ENCODE data around the gene SVOP. TPM values are rescaled to one million over a fixed set of nuclear protein-coding genes. Genes with fewer than 3 reads are reported as not detected.

The SVOP gene
- total and polyA plus RNA-seq, 2 of the 4 experiments (the other 2 are of a cell fraction) = not detected

DNA sequence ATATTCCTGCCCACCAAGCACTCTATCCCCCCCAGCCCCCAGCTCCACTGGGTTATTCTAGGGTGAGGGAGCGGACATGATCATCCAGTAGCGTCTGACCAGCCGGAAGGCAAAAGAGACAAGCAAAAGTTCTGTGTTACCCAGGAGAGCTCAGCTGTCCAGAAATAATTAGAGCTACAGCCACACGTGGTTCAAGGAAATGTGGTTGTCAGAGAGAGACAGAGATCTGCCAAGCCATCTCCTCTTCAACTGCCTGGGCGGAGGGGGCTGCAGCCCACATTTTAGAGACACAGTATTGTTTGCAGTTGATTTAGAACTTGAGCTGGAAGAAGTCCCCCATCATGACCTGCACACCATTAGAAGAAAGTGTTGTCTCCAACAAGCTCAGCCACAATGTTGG is 110.5 kb downstream of the SVOP start:
- no peak for ATAC-seq (ENCODE audit: low read depth)
- TF ChIP-seq MXI1 (IDR thresholded peaks at IDR 0.05; ENCODE audit: borderline replicate concordance, low read depth, low read length) (no peak), SMC3 (IDR thresholded peaks at IDR 0.05; ENCODE audit: low read depth, low read length) (no peak), CHD1 (IDR thresholded peaks at IDR 0.05; ENCODE audit: low read depth, low read length) (no peak), RAD21 (IDR thresholded peaks at IDR 0.05; ENCODE audit: low read length) (no peak), FOS (IDR thresholded peaks at IDR 0.05; ENCODE audit: low read depth, low read length) (no peak), MAZ (IDR thresholded peaks at IDR 0.05; ENCODE audit: borderline replicate concordance, low read depth, low read length) (no peak), CEBPB (IDR thresholded peaks at IDR 0.05; ENCODE audit: low read depth, low read length) (no peak), POLR2A (IDR thresholded peaks at IDR 0.05; ENCODE audit: low read depth, low read length) (no peak), RFX5 (IDR thresholded peaks at IDR 0.05; ENCODE audit: low read depth, low read length) (no peak), USF2 (IDR thresholded peaks at IDR 0.05; ENCODE audit: low read depth, low read length) (no peak)
- TF ChIP-seq, protein P1, sequence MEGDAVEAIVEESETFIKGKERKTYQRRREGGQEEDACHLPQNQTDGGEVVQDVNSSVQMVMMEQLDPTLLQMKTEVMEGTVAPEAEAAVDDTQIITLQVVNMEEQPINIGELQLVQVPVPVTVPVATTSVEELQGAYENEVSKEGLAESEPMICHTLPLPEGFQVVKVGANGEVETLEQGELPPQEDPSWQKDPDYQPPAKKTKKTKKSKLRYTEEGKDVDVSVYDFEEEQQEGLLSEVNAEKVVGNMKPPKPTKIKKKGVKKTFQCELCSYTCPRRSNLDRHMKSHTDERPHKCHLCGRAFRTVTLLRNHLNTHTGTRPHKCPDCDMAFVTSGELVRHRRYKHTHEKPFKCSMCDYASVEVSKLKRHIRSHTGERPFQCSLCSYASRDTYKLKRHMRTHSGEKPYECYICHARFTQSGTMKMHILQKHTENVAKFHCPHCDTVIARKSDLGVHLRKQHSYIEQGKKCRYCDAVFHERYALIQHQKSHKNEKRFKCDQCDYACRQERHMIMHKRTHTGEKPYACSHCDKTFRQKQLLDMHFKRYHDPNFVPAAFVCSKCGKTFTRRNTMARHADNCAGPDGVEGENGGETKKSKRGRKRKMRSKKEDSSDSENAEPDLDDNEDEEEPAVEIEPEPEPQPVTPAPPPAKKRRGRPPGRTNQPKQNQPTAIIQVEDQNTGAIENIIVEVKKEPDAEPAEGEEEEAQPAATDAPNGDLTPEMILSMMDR (conservative IDR thresholded peaks at IDR 0.05; ENCODE audit: low read depth, low read length) = no peak
- TF ChIP-seq, protein P2, sequence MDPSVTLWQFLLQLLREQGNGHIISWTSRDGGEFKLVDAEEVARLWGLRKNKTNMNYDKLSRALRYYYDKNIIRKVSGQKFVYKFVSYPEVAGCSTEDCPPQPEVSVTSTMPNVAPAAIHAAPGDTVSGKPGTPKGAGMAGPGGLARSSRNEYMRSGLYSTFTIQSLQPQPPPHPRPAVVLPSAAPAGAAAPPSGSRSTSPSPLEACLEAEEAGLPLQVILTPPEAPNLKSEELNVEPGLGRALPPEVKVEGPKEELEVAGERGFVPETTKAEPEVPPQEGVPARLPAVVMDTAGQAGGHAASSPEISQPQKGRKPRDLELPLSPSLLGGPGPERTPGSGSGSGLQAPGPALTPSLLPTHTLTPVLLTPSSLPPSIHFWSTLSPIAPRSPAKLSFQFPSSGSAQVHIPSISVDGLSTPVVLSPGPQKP (IDR thresholded peaks at IDR 0.05; ENCODE audit: borderline replicate concordance, low read depth, low read length) = no peak
- Histone ChIP-seq H3K23ac (ENCODE audit: low read depth, low read length) (no peak overlapping the region), H3K9ac (ENCODE audit: low read depth, low read length) (no peak overlapping the region), H4K8ac (ENCODE audit: low read depth in 2 of 2, low read length in 2 of 2) (no peak overlapping the region), H2BK20ac (ENCODE audit: low read depth, low read length) (no peak overlapping the region), H3K79me1 (ENCODE audit: low read depth in 1 of 2, low read length in 2 of 2) (no peaks in the 10 kb centered on the region), H3K4me3 (ENCODE audit: insufficient read depth, low read depth, low read length) (no peak overlapping the region), H3K36me3 (ENCODE audit: control insufficient read depth, insufficient read depth, low read length) (no peaks in the 10 kb centered on the region), H2AK9ac (replicated peaks; ENCODE audit: low read depth, low read length, poor library complexity) (no peak overlapping the region), H3K9me1 (ENCODE audit: insufficient read depth, low read length) (peaks cover 6% of the 10 kb centered on the region; the same call in 1 of the 2 replicates), H3K18ac (ENCODE audit: low read depth, low read length) (no peak overlapping the region), H4K91ac (ENCODE audit: insufficient read depth, low read depth, low read length) (no peak overlapping the region), H3K14ac (replicated peaks; ENCODE audit: low read depth, low read length) (no peak overlapping the region), H2AFZ (replicated peaks; ENCODE audit: low read length, poor library complexity) (no peak overlapping the region), H3K4me1 (ENCODE audit: control insufficient read depth, insufficient read depth, low read length) (no peaks in the 10 kb centered on the region), H4K5ac (ENCODE audit: low read depth, low read length) (no peak overlapping the region), H3K56ac (ENCODE audit: extremely low read depth, insufficient read depth, low read length) (no peak overlapping the region), H3K4ac (ENCODE audit: low read depth, low read length) (no peak overlapping the region), H2BK120ac (ENCODE audit: low read depth, low read length) (no peak overlapping the region), H3K27ac (ENCODE audit: insufficient read depth, low read length) (no peak overlapping the region), H2BK15ac (ENCODE audit: low read depth, low read length) (no peak overlapping the region), H3K9me3 (ENCODE audit: control insufficient read depth, insufficient read depth, low read length) (no peaks in the 10 kb centered on the region; the same call in 1 of the 2 replicates), H3K27me3 (ENCODE audit: control insufficient read depth, insufficient read depth, low read length) (peaks cover 4% of the 10 kb centered on the region), H4K20me1 (ENCODE audit: insufficient read depth, low read length) (no peaks in the 10 kb centered on the region), H2AK5ac (ENCODE audit: low read depth, low read length) (no peak overlapping the region), H2BK5ac (ENCODE audit: low read depth, low read length, poor library complexity, severe bottlenecking) (no peak overlapping the region), H3K4me2 (ENCODE audit: low read depth, low read length) (no peak overlapping the region)
- dilution Hi-C loops (cut with HindIII; ENCODE audit: low sequenced_read_pairs, unreplicated experiment) = no loop called here
- in situ Hi-C loops (cut with MboI; ENCODE audit: low sequenced_read_pairs) = no loop called here
- no peak for DNase-seq
- intact Hi-C loops (cut with micrococcal nuclease) = no loop called here
- POLR2A ChIA-PET (ENCODE audit: unreplicated experiment) = interaction anchor here (0.6 kb wide), 1 partner anchor 78 kb away, joined by 11 read pairs; no protein-coding TSS in a partner anchor
- WGBS, 2 experiments (ENCODE audit: extremely low coverage in 2 of 2, insufficient read length in 1 of 2) = no CpG with 5 or more reads among the region's 5 CpGs
- CTCF ChIA-PET = no interaction called here
- no TSS peak for BruUV-seq (replicated peaks)
